GM04503 (cell line): ENCODE results near the gene SENP6.
A peak's percentile ranks its signal among the peaks of the same experiment; 100 is the strongest.
"Not testable (repeated sequence)": the region's sequence is repeated elsewhere in the genome, so short reads cannot be mapped to it uniquely, and the experiment has no call there.

Experiments
- DNase-seq: peaks from one replicate; pipeline ENCODE4 v3.0.0-alpha.2; 2012; ENCODE audit warnings: low read depth

SENP6 gene

GRCh38 chr6:75601304-75602245 is at the start of gene SENP6:
SENP6 (plus strand) TSS chr6:75601880; CDS start chr6:75602525, 645 bp downstream.
- DNase-seq, result no peak

GRCh38 chr6:75556240-75556639 is 45.4 kb upstream of the SENP6 start:
- DNase-seq, result no peak

- DNase-seq, result no peak
Measured at GRCh38 chr6:75557068-75557467, 44.6 kb upstream of the SENP6 start.

GRCh38 chr6:75563032-75563431 is 38.6 kb upstream of the SENP6 start:
- no peak for DNase-seq

GRCh38 chr6:75566137-75566767 is 35.4 kb upstream of the SENP6 start:
- DNase-seq, result no peak

GRCh38 chr6:75568100-75568499 is 33.6 kb upstream of the SENP6 start:
- no peak for DNase-seq

GRCh38 chr6:75568965-75569364 is 32.7 kb upstream of the SENP6 start:
- no peak for DNase-seq

GRCh38 chr6:75570671-75571070 is 31.0 kb upstream of the SENP6 start:
- DNase-seq, result peak; percentile 16

- DNase-seq, result no peak
Measured at GRCh38 chr6:75572072-75572471, 29.6 kb upstream of the SENP6 start.

GRCh38 chr6:75579951-75580350 is 21.7 kb upstream of the SENP6 start:
- DNase-seq, result no peak

- no peak for DNase-seq
Measured at GRCh38 chr6:75581231-75581630, 20.4 kb upstream of the SENP6 start.

GRCh38 chr6:75584552-75584951 is 17.1 kb upstream of the SENP6 start:
- DNase-seq, result not testable (repeated sequence)

- no peak for DNase-seq
Measured at GRCh38 chr6:75588948-75589347, 12.7 kb upstream of the SENP6 start.

- DNase-seq, result no peak
Measured at GRCh38 chr6:75590370-75590769, 11.3 kb upstream of the SENP6 start.

GRCh38 chr6:75596380-75596779 is 5.3 kb upstream of the SENP6 start:
- not testable (repeated sequence) for DNase-seq

- DNase-seq, result no peak
Measured at GRCh38 chr6:75600768-75601167, 912 bp upstream of the SENP6 start.

- DNase-seq, result no peak
Measured at GRCh38 chr6:75602246-75603105, 796 bp downstream of the SENP6 start.

- DNase-seq, result no peak
Measured at GRCh38 chr6:75603106-75603420, 1.4 kb downstream of the SENP6 start.

- no peak for DNase-seq
Measured at GRCh38 chr6:75604294-75604693, 2.6 kb downstream of the SENP6 start.

GRCh38 chr6:75605635-75606034 is 4.0 kb downstream of the SENP6 start:
- DNase-seq, result no peak

GRCh38 chr6:75608304-75608703 is 6.6 kb downstream of the SENP6 start:
- DNase-seq, result no peak

- no peak for DNase-seq
Measured at GRCh38 chr6:75608956-75609533, 7.4 kb downstream of the SENP6 start.
